PFSK-1 (cell line): ENCODE measurements around the gene SPATA6L.

Source experiments
- SIN3A ChIP-seq: IDR thresholded peaks from 2 replicates; pipeline ENCODE4 v1.6.1; 2012; ENCODE audit warnings: mild to moderate bottlenecking, low read length, moderate library complexity, borderline replicate concordance; ENCODE audit not compliant: insufficient read depth
- TAF1 ChIP-seq: IDR thresholded peaks from 2 replicates; pipeline ENCODE4 v1.6.1; 2012; ENCODE audit warnings: low read length, control low read depth, borderline replicate concordance; ENCODE audit not compliant: insufficient read depth

GRCh38 chr9:4615778-4616177 lies 50.5 kb downstream of the SPATA6L start:
- no peak for TF ChIP-seq TAF1
- TF ChIP-seq SIN3A, result no peak
